ENCODE measurements around the gene GPATCH2L. TPM values are rescaled to one million over a fixed set of nuclear protein-coding genes. Genes with fewer than 3 reads are reported as not detected.

GPATCH2L gene
- total and polyA plus RNA-seq, 2 of the 13 experiments (the other 11 are each of a cell fraction or from before 2014, with no cell fraction given), result 14.4 to 29.0 TPM

DNA sequence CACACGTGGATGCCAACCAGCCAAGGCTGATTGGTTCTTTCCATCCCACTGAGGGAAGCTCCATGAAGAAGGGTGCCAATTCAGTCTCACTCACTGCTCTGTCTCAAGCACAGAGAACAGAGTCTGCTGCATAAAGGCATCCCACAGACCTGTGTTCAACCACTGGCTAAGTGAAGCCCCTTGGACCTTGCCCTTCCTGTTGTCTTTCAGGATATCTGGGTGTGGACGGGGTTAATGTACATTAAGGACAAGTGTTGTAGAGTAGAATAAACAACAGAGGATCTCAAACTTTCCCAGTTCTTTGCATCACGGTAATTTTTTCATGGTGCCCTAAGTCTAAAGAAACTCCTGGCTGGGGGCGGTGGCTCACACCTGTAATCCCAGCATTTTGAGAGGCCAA is 33.1 kb upstream of the GPATCH2L start (continued):
- TF ChIP-seq ZNF839 (CRISPR knock-in tag; IDR thresholded peaks at IDR 0.05; ENCODE audit: borderline replicate concordance) (no peak), DPF2 (CRISPR knock-in tag; IDR thresholded peaks at IDR 0.05; ENCODE audit: borderline replicate concordance, low read depth) (peak; percentile 66; the same call in 1 of the 2 replicates), HNF4A (CRISPR knock-in tag; IDR thresholded peaks at IDR 0.05) (peak; percentile 81), KDM5A (IDR thresholded peaks at IDR 0.05; ENCODE audit: borderline replicate concordance, low read length) (no peak), KDM6A (CRISPR knock-in tag; IDR thresholded peaks at IDR 0.05; ENCODE audit: low read depth) (peak; percentile 16; the same call in 1 of the 2 replicates), ZBTB20 (CRISPR knock-in tag; IDR thresholded peaks at IDR 0.05; ENCODE audit: borderline replicate concordance, low read depth) (peak; percentile 43; the same call in 1 of the 2 replicates)
- TF ChIP-seq, protein P1, sequence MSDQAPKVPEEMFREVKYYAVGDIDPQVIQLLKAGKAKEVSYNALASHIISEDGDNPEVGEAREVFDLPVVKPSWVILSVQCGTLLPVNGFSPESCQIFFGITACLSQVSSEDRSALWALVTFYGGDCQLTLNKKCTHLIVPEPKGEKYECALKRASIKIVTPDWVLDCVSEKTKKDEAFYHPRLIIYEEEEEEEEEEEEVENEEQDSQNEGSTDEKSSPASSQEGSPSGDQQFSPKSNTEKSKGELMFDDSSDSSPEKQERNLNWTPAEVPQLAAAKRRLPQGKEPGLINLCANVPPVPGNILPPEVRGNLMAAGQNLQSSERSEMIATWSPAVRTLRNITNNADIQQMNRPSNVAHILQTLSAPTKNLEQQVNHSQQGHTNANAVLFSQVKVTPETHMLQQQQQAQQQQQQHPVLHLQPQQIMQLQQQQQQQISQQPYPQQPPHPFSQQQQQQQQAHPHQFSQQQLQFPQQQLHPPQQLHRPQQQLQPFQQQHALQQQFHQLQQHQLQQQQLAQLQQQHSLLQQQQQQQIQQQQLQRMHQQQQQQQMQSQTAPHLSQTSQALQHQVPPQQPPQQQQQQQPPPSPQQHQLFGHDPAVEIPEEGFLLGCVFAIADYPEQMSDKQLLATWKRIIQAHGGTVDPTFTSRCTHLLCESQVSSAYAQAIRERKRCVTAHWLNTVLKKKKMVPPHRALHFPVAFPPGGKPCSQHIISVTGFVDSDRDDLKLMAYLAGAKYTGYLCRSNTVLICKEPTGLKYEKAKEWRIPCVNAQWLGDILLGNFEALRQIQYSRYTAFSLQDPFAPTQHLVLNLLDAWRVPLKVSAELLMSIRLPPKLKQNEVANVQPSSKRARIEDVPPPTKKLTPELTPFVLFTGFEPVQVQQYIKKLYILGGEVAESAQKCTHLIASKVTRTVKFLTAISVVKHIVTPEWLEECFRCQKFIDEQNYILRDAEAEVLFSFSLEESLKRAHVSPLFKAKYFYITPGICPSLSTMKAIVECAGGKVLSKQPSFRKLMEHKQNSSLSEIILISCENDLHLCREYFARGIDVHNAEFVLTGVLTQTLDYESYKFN (CRISPR knock-in tag; conservative IDR thresholded peaks at IDR 0.05), result peak; percentile 81

DNA sequence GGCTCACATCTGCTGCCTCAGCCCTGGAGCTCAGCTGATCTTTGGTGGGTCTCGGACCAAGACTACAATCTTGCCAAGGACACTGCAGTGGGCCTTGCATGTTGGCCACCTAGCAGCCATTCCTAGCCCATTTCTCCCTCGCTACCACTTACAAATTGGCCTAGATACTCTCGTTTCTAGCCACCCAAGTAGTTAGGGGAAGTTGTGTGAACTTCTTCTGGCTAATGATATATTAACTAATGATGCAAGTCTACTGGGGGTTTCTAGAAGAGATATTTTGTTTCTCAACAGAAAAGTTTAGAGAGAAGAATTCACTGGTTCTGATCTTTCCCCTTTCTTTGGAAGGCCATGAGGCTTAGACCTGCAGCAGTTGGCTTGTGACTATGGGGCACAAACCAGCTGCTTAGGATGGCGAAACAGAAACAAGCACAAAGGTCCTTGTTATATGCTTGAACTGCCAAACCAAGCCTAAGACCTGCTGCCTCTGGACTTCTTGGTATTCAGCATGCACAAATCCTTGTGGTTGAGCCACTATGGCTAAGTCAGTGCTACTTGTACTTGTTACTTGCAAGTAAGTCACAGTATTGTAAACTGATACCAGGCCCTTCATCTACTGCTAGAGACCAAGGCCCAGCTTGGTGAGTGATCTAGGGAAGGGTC is 30.5 kb upstream of the GPATCH2L start:
- CTCF ChIA-PET (ENCODE audit: low intra/inter-chr PET ratio, low total read pairs), result no interaction called here
- H3K9me3 ChIP-seq (ENCODE audit: low read length), result no peaks in the 10 kb centered on the region
- peaks cover 37% of the 10 kb centered on the region for H3K4me1 ChIP-seq (ENCODE audit: insufficient read depth, low read length)
- H3K4me3 ChIP-seq (replicated peaks in 1 of 3; ENCODE audit: insufficient read depth in 1 of 3, low read depth in 2 of 3, low read length in 3 of 3), result no peak overlapping the region
- ATAC-seq (no peak), DNase-seq (ENCODE audit: low spot score) (no peak), FAIRE-seq (no peak)
- POLR2A ChIA-PET, result no interaction called here
- no peak overlapping the region for H3K27ac ChIP-seq (ENCODE audit: extremely low read length, insufficient read depth, low read length)
- no peaks in the 10 kb centered on the region for H4K20me1 ChIP-seq (ENCODE audit: insufficient read depth, low read length)
- H3K9ac ChIP-seq (ENCODE audit: insufficient read depth, low read depth, low read length), result no peak overlapping the region
- H3K36me3 ChIP-seq (replicated peaks in 1 of 2; ENCODE audit: control insufficient read depth in 1 of 2, insufficient read depth in 2 of 2, low read length in 2 of 2), result no peaks in the 10 kb centered on the region
- WGBS (ENCODE audit: low lambda C conversion rate), result 5% methylated on average over 4 of the region's 4 CpGs
- H3K27me3 ChIP-seq (ENCODE audit: control insufficient read depth in 1 of 2, insufficient read depth in 2 of 2, low read length in 2 of 2), result peaks cover 0 to 8% of the 10 kb centered on the region in 2 experiments; a peak in 2 of 5 replicates
- in situ Hi-C loops (cut with HindIII; ENCODE audit: extremely low pct_ligation_motif_present, low pct_unique_long_range_greater_than_20kb), result no loop called here
- no peaks in the 10 kb centered on the region for H3K79me2 ChIP-seq (ENCODE audit: insufficient read depth, low read length)
- no TSS peak for BruUV-seq (replicated peaks)
- no peak overlapping the region for H2AFZ ChIP-seq (ENCODE audit: low read length)
- no peak overlapping the region for H3K4me2 ChIP-seq (ENCODE audit: low read depth, low read length)
- intact Hi-C loops (cut with micrococcal nuclease; ENCODE audit: unreplicated experiment), result no loop called here
- TF ChIP-seq TBL1XR1 (IDR thresholded peaks at IDR 0.05; ENCODE audit: borderline replicate concordance, low read length, partially characterized antibody) (no peak), HES4 (CRISPR knock-in tag; IDR thresholded peaks at IDR 0.05; ENCODE audit: borderline replicate concordance) (no peak), GABPB1 (CRISPR knock-in tag; IDR thresholded peaks at IDR 0.05) (no peak), RORA (CRISPR knock-in tag; IDR thresholded peaks at IDR 0.05) (no peak), PAX8 (CRISPR knock-in tag; IDR thresholded peaks at IDR 0.05; ENCODE audit: borderline replicate concordance) (no peak), ZNF496 (CRISPR knock-in tag; IDR thresholded peaks at IDR 0.05; ENCODE audit: insufficient replicate concordance) (no peak), ATRX (CRISPR knock-in tag; IDR thresholded peaks at IDR 0.05; ENCODE audit: borderline replicate concordance) (no peak), NR2F2 (IDR thresholded peaks at IDR 0.05; ENCODE audit: borderline replicate concordance, low read depth) (no peak), HNRNPH1 (optimal IDR thresholded peaks at IDR 0.05; ENCODE audit: low read depth, low read length) (no peak), RBAK (CRISPR knock-in tag; IDR thresholded peaks at IDR 0.05) (no peak), ZNF335 (CRISPR knock-in tag; IDR thresholded peaks at IDR 0.05) (no peak)
- TF ChIP-seq, protein P2, sequence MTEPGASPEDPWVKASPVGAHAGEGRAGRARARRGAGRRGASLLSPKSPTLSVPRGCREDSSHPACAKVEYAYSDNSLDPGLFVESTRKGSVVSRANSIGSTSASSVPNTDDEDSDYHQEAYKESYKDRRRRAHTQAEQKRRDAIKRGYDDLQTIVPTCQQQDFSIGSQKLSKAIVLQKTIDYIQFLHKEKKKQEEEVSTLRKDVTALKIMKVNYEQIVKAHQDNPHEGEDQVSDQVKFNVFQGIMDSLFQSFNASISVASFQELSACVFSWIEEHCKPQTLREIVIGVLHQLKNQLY (CRISPR knock-in tag; IDR thresholded peaks at IDR 0.05), result no peak
- TF ChIP-seq, protein P3, sequence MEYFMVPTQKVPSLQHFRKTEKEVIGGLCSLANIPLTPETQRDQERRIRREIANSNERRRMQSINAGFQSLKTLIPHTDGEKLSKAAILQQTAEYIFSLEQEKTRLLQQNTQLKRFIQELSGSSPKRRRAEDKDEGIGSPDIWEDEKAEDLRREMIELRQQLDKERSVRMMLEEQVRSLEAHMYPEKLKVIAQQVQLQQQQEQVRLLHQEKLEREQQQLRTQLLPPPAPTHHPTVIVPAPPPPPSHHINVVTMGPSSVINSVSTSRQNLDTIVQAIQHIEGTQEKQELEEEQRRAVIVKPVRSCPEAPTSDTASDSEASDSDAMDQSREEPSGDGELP (IDR thresholded peaks at IDR 0.05; ENCODE audit: borderline replicate concordance, low read depth), result no peak
